Measurements from ENCODE around the gene ZMYND10.

Gene ZMYND10

DNA sequence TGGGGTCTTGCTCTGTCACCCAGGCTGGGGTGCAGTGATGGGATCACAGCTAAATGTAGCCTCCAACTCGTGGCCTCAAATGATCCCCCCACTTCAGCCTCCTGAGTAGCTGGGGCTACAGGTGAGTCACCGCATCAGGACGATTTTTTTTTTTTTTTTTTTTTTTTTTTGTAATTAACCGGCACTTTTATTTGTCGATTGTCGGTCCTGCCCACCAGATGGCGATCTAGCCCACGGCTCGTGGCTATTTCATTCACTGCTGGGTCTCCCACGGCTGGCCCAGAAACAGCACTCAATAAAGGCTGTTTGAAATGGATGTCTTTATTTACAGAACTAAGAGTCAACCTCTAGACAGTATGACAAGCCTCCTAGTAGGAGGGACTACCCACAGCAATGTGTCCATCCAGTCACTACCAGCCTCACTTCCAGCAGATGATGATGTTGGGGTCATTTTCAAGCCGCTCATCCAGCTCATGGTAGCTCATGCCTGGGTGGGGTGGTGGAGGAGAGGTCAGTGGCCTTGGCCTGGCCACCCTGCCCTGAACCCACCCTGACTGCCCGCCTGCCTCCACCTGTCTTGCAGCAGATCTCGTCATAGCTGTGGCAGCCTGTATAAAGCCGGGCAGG, 1.8 kb upstream of the ZMYND10 start:
- DNase-seq = peak; percentile 82 to 90
- no peak for TF ChIP-seq GATA1 (IDR thresholded peaks at IDR 0.05; ENCODE audit: low read depth, low read length)
- TF ChIP-seq POLR2A (IDR thresholded peaks at IDR 0.05; ENCODE audit: low read length) = no peak

- no peak for DNase-seq
- TF ChIP-seq GATA1 (IDR thresholded peaks at IDR 0.05; ENCODE audit: low read depth, low read length) (no peak), POLR2A (IDR thresholded peaks at IDR 0.05; ENCODE audit: low read length) (no peak)
Measured at GRCh38 chr3:50345008-50345407, 524 bp downstream of the ZMYND10 start.

- no peak for DNase-seq
- TF ChIP-seq GATA1 (IDR thresholded peaks at IDR 0.05; ENCODE audit: low read depth, low read length) (no peak), POLR2A (IDR thresholded peaks at IDR 0.05; ENCODE audit: low read length) (no peak)
Measured at GRCh38 chr3:50342813-50343633, 2.5 kb downstream of the ZMYND10 start.

DNA sequence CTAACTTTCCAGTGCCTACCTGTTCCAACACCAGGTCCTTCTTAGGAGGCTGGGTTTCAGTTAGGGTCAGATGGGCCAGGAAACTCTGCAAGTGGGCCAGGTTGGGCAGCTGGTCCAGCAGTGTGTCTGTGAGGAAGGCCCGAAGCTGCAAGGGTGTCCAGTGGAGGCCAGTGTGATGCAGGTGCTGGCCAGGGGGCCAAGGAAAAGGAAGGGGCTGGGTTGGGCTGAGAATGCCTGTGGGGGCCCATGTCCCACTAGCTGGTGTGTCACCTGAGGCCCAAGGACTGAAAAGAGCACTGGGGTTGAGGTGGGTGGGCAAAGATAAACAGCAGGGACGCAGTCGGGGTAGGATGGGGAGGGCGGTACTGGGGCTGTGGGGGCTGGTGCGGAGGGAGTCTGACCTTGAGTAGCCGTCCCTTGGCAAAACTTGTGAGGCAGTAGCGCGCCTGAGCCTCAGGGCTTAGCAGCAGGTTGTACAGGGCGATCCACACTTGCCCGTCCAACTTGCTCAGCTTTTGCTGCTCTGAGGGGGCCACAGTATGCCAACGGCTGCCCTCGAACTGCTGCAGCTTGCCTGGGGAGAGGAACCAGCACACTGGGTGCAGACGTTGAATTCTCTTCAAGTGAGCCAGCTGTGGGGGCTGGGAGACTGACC, 3.4 kb downstream of the ZMYND10 start:
- TF ChIP-seq POLR2A (IDR thresholded peaks at IDR 0.05; ENCODE audit: low read length) = no peak
- TF ChIP-seq GATA1 (IDR thresholded peaks at IDR 0.05; ENCODE audit: low read depth, low read length) = no peak
- DNase-seq = no peak

- TF ChIP-seq GATA1 (IDR thresholded peaks at IDR 0.05; ENCODE audit: low read depth, low read length) (no peak), POLR2A (IDR thresholded peaks at IDR 0.05; ENCODE audit: low read length) (no peak)
- no peak for DNase-seq
Measured at GRCh38 chr3:50341537-50341936, 4.0 kb downstream of the ZMYND10 start.

GRCh38 chr3:50340448-50341329, 4.8 kb downstream of the ZMYND10 start, which contains the start of gene RASSF1:
RASSF1 (minus strand) TSS chr3:50340836; CDS start chr3:50340805, 31 bp downstream.
- TF ChIP-seq POLR2A (IDR thresholded peaks at IDR 0.05; ENCODE audit: low read length) (peak; percentile 95), GATA1 (IDR thresholded peaks at IDR 0.05; ENCODE audit: low read depth, low read length) (no peak)
- DNase-seq = peak; percentile 83 to 84

DNA sequence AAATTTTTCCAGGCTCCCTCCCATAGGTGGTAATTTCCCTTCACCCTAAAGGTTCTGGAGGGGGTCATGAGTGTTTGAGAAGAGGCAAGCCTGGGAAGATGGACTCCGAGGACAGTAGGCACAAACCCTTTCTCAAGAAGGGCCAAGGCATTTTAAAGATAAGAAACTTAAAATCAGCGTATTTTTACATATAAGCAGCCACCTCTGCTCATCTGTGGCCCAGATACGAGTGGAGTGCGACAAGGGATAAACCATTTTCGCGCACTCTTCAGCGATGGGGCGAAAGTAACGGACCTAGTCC, 5.4 kb downstream of the ZMYND10 start:
- DNase-seq = peak; percentile 71 to 80
- no peak for TF ChIP-seq GATA1 (IDR thresholded peaks at IDR 0.05; ENCODE audit: low read depth, low read length)
- no peak for TF ChIP-seq POLR2A (IDR thresholded peaks at IDR 0.05; ENCODE audit: low read length)

DNA sequence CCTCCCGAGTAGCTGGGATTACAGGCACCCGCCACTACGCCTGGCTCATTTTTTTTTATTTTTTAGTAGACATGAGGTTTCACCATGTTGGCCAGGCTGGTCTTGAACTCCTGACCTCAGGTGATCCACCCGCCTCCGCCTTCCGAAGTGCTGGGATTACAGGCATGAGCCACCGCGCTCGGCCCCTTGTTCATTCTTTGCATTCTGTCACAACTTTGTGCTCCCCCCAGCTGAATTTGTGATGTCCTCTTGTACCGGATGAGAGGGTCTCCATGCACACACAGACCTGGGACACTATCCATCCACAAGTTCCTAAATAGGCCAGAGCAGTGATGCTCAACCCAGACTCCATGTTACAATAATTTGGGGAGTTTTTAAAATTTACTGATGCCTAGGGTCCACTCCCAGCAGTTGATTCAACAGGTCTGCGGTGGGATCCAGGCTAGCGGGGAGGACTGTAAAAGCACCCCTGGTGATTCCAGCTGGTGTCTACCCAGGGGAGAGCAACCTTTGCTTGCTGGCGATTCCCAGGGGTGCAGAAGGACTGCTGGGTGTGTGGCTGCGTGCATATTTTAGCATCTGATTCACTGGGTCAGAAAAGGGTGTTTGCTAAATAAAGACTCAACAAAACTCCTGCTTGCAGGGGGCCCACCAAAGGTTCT, 5.9 kb downstream of the ZMYND10 start:
- no peak for TF ChIP-seq GATA1 (IDR thresholded peaks at IDR 0.05; ENCODE audit: low read depth, low read length)
- TF ChIP-seq POLR2A (IDR thresholded peaks at IDR 0.05; ENCODE audit: low read length) = no peak
- no peak for DNase-seq

DNA sequence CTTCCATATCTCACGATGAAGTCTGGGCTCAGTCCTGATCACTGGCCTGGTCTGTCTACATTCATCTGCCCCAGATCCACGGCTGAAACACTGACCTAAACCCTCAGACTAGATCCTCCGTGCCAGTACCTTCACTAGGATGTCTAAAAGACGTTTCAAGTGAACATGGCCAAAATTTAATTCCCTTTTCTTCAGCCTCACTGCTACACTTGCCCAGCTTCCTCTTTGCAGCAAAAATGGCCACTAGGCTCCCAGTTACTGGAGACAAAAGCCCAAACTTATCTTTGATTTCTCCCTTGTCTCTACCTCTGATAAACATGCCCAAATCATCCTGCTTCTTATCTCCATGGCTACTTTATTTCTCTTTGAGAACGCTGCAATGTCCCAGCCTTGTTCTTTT, 6.6 kb downstream of the ZMYND10 start:
- DNase-seq = peak; percentile 43 to 61

GRCh38 chr3:50337175-50337861, 8.2 kb downstream of the ZMYND10 start:
- peak; percentile 99 for DNase-seq
- no peak for TF ChIP-seq GATA1 (IDR thresholded peaks at IDR 0.05; ENCODE audit: low read depth, low read length)
- peak; percentile 97 for TF ChIP-seq POLR2A (IDR thresholded peaks at IDR 0.05; ENCODE audit: low read length)

More for the DNA sequence above, 6.6 kb downstream of the ZMYND10 start:
- no peak for TF ChIP-seq POLR2A (IDR thresholded peaks at IDR 0.05; ENCODE audit: low read length)
- no peak for TF ChIP-seq GATA1 (IDR thresholded peaks at IDR 0.05; ENCODE audit: low read depth, low read length)

DNA sequence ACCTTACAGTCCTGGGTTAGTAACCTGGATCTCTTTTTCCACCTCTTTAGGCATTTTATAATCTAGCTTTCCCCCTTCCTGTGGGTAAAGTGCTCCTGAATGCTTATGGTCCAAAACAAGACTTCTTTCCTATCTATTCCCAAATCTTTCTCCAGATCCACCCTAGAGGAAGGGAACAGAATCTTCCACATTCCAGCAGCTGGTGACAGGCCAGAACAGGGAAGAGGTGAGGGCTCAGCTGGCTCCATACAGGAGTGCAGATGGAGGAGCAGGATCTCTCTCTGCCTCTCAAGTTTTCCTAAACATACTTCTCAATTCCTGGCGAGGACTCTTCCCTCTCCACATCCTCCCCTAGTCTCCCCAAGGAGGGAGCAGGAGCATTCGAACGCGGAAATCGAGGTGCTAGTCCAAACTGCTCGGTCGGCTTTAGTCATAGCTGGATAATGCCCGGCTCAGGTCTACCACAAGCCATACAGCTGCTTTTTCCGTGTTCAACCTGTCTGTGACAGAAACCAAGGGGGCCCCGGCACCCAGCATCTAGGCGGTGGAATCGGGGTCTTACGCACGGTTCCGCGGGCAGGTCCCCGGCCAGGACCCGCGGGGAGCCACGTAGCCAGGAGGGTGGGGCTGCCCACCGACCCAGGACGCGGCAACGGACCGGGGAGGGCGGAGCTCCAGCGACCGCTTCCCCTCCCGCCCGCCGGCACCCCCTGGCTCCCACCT, 8.9 kb downstream of the ZMYND10 start:
- DNase-seq = no peak
- TF ChIP-seq GATA1 (IDR thresholded peaks at IDR 0.05; ENCODE audit: low read depth, low read length) (no peak), POLR2A (IDR thresholded peaks at IDR 0.05; ENCODE audit: low read length) (no peak)
